ENCODE results near the gene RELL1. TPM values are rescaled to one million over a fixed set of nuclear protein-coding genes. Genes with fewer than 3 reads are reported as not detected.

RELL1 gene
- total and polyA plus RNA-seq, 10 of the 15 experiments (the other 5 are each of a cell fraction or from before 2014, with no cell fraction given): 0.20 to 10.9 (median 3.9) TPM

DNA sequence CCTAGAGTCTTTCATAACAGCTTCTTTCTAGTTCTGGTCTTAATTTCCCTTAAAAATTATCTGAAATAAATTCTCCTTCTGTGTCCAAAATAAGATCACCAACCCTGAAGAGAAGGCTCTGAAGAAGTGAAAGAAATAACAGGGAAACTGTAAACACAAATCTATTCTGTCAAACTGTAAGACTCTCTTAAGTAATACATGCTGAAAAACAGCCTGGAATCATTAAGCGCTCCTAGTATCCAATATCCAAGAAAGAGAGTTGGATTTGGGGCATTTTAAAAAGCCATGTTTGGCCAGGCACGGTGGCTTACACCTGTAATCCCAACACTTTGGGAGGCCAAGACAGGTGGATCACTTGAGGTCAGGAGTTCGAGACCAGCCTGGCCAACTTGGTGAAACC lies 53.3 kb downstream of the RELL1 start:
- no peaks in the 10 kb centered on the region for H4K20me1 ChIP-seq (ENCODE audit: control insufficient read depth, insufficient read depth)
- DNase-seq (ENCODE audit: low read depth, low spot score) (no peak), ATAC-seq (no peak), FAIRE-seq (no peak)
- no peak overlapping the region for H3K9ac ChIP-seq (ENCODE audit: control insufficient read depth, insufficient read depth, low read length)
- CTCF ChIA-PET: no interaction called here
- SMC1A ChIA-PET (ENCODE audit: uncharacterized antibody, unreplicated experiment): interaction anchor here (1.3 kb wide), 1 partner anchor 70 kb away, joined by 3 read pairs; no protein-coding TSS in a partner anchor
- no peak overlapping the region for H3K4me3 ChIP-seq
- no peaks in the 10 kb centered on the region for H3K9me3 ChIP-seq (replicated peaks; ENCODE audit: control insufficient read depth, insufficient read depth, low read length)
- WGBS (ENCODE audit: insufficient coverage, insufficient replicate concordance, low lambda C conversion rate, missing lambda C conversion rate): 100% methylated on average over 3 of the region's 3 CpGs
- RAD21 ChIA-PET (ENCODE audit: unreplicated experiment): no interaction called here
- no TSS peak for BruUV-seq (replicated peaks)
- no peak overlapping the region for H3K4me2 ChIP-seq (ENCODE audit: control insufficient read depth, insufficient read depth)
- H3K27ac ChIP-seq (ENCODE audit: control insufficient read depth, insufficient read depth): no peak overlapping the region
- no peak for TF ChIP-seq NKRF (conservative IDR thresholded peaks at IDR 0.05)
- TF ChIP-seq NFYB (IDR thresholded peaks at IDR 0.05; ENCODE audit: insufficient read depth, low read depth, low read length): no peak
- TF ChIP-seq RAD51 (IDR thresholded peaks at IDR 0.05): no peak
- TF ChIP-seq STAT3 (IDR thresholded peaks at IDR 0.05; ENCODE audit: low read depth, low read length): no peak
- no peak for TF ChIP-seq FOXK2 (IDR thresholded peaks at IDR 0.05)
- TF ChIP-seq, protein P1, sequence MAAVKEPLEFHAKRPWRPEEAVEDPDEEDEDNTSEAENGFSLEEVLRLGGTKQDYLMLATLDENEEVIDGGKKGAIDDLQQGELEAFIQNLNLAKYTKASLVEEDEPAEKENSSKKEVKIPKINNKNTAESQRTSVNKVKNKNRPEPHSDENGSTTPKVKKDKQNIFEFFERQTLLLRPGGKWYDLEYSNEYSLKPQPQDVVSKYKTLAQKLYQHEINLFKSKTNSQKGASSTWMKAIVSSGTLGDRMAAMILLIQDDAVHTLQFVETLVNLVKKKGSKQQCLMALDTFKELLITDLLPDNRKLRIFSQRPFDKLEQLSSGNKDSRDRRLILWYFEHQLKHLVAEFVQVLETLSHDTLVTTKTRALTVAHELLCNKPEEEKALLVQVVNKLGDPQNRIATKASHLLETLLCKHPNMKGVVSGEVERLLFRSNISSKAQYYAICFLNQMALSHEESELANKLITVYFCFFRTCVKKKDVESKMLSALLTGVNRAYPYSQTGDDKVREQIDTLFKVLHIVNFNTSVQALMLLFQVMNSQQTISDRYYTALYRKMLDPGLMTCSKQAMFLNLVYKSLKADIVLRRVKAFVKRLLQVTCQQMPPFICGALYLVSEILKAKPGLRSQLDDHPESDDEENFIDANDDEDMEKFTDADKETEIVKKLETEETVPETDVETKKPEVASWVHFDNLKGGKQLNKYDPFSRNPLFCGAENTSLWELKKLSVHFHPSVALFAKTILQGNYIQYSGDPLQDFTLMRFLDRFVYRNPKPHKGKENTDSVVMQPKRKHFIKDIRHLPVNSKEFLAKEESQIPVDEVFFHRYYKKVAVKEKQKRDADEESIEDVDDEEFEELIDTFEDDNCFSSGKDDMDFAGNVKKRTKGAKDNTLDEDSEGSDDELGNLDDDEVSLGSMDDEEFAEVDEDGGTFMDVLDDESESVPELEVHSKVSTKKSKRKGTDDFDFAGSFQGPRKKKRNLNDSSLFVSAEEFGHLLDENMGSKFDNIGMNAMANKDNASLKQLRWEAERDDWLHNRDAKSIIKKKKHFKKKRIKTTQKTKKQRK (IDR thresholded peaks at IDR 0.05; ENCODE audit: low read depth, low read length): no peak
- TF ChIP-seq ATF7 (IDR thresholded peaks at IDR 0.05; ENCODE audit: low read depth): no peak
- TF ChIP-seq ATF2 (IDR thresholded peaks at IDR 0.05; ENCODE audit: low read length): no peak
- no peak for TF ChIP-seq ETV6 (conservative IDR thresholded peaks at IDR 0.05 in 1 of 2, IDR thresholded peaks at IDR 0.05 in 1 of 2; ENCODE audit: borderline replicate concordance in 1 of 2, low read depth in 1 of 2)
- TF ChIP-seq BRCA1 (IDR thresholded peaks at IDR 0.05; ENCODE audit: low read depth, low read length): no peak
- no peak for TF ChIP-seq ZNF24 (IDR thresholded peaks at IDR 0.05)
- TF ChIP-seq DPF2 (IDR thresholded peaks at IDR 0.05): no peak
- no peak for TF ChIP-seq MTA3 (IDR thresholded peaks at IDR 0.05; ENCODE audit: borderline replicate concordance, low read length)
- no peak for TF ChIP-seq SMAD1 (IDR thresholded peaks at IDR 0.05; ENCODE audit: low read depth, partially characterized antibody)
- H3K27me3 ChIP-seq (replicated peaks in 1 of 2; ENCODE audit: control insufficient read depth in 2 of 2, insufficient read depth in 2 of 2, low read length in 1 of 2): no peaks in the 10 kb centered on the region
- peaks cover 6% of the 10 kb centered on the region for H3K4me1 ChIP-seq (ENCODE audit: control insufficient read depth, insufficient read depth, low read length)
- no peak overlapping the region for H2AFZ ChIP-seq (ENCODE audit: control insufficient read depth, low read depth, low read length)
- POLR2A ChIA-PET: no interaction called here
- in situ Hi-C loops (cut with MboI): no loop called here
- peaks cover 0 to 8% of the 10 kb centered on the region in 2 experiments; a peak in 3 of 4 replicates for H3K36me3 ChIP-seq (ENCODE audit: control insufficient read depth in 2 of 2, insufficient read depth in 2 of 2, low read length in 1 of 2)
- intact Hi-C loops (cut with micrococcal nuclease; ENCODE audit: unreplicated experiment): loop anchor here (5.0 kb wide), 1 partner anchor 44 kb away; no protein-coding TSS in a partner anchor
- H3K79me2 ChIP-seq (ENCODE audit: control insufficient read depth, insufficient read depth, low read length): no peaks in the 10 kb centered on the region
